Globus pallidus (tissue), 1 donor: ENCODE data around the gene KCMF1.

Source experiments
- DNase-seq: peaks from one replicate; pipeline ENCODE4 v3.0.0-alpha.2; 2015; ENCODE audit warnings: low spot score

The KCMF1 gene

DNA sequence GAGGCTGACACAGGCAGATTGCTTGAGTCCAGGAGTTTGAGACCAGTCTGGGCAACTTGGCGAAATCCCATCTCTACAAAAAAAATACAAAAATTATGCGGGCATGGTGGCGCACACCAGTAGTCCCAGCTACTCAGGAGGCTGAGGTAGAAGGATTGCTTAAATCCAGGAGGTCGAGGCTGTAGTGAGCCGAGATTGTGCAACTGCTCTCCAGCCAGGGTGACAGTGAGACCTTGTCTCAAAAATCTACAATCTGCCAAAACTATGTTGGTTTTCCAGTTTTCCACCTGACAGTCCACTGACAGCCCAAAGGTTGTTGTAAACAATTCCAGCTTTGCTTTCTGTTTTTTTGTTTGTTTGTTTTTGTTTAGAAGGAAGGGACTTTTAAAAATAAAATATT lies 51.3 kb downstream of the KCMF1 start:
- no peak for DNase-seq

DNA sequence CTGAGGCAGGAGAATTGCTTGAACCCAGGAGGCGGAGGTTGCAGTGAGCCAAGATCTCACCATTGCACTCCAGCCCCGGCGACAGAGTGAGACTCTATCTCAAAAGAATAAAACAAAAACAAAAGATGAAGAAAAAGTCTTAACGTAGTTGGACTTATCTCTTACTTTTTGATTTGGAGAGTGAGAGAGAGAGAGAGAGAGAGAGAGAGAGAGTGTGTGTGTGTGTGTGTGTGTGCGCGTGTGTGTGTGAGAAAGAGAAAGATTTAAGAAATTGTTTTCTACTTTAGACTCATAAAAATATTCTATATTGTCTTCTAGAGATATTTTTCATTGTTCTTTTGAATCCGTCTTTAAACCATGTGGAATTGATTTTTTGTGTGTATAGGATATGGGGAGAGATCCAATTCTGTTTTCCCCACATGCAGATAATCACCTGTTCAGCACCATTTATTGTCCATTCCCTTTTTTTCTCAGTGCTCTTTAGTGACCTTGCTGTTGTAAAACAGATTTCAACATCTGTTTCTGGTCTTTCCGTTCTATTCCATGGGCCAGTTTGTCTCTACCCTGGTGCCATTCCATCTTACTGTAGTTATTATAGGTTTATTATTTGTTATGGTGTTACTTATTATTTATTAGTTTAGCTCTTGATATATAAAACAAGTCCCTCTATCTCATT lies 53.5 kb downstream of the KCMF1 start:
- no peak for DNase-seq

DNA sequence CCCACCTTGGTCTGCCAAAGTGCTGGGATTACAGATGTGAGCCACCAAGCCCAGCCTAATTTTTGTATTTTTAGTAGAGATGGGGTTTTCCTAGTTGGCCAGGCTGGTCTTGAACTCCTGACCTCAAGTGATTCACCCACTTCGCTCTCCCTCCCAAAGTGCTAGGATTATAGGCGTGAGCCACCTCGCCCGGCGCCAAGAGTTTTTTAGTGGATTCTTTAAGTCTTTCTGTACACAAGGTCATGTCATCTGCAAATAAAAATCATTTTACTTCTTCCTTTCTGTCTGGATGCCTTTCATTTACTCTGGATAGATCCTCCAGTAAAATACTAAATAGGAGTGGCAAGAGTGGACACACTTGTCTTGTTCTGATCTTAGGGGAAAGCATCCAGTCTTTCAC lies 61.7 kb downstream of the KCMF1 start:
- no peak for DNase-seq

DNA sequence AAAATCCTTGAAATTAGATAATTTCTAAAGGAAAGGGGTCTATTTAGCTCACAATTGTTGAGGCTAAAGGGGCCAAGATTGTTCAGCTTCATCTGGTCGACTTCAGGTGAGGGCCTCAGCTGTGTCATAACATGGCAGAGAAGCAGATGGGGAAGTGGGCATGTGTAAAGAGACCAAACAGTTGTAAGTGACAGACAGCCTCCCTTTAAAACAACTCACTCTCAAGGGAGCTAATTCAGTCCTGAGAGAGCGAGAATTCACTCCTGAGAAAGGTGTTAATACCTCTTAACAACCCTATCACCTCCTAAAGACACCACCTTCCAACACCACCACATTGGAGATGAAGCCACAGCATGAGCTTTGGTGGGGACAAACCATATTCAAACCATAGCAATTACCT lies 62.4 kb downstream of the KCMF1 start:
- DNase-seq: no peak

DNA sequence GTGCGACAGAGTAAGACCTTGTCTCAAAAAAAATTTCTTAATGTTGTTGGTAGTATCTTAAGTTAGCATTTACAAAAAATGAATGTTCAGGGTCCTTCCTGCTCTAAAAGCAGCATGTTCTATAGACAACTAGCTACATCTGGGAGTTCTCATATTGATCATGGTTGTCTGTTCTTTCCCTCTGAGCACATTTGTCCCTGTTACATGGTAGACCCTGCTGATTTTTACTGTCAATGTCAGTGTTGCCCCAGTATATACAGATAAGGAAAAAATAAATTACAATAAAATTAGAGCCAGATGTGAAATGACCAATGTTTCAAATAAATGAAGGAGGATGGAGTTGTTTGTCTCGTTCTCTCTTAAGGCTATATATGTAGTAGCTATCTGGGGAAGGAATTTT lies 63.2 kb downstream of the KCMF1 start:
- DNase-seq: no peak

DNA sequence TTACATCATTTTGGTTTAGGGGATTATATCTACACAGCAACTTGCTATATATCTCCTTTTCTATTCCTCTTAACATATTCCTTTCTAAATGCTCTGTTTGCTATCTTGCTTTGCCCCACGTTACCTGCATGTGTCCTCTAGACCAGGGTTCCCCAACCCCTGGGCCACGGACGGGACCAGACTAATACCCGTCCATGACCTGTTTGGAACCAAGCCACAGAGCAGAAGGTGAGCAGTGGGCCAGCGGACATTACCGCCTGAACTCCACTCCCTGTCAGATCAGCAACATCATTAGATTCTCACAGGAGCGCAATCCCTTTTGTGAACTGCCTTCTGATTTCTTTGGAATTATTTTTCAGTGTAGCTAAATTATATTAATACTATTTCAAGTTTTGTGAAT lies 66.7 kb downstream of the KCMF1 start:
- DNase-seq: no peak

DNA sequence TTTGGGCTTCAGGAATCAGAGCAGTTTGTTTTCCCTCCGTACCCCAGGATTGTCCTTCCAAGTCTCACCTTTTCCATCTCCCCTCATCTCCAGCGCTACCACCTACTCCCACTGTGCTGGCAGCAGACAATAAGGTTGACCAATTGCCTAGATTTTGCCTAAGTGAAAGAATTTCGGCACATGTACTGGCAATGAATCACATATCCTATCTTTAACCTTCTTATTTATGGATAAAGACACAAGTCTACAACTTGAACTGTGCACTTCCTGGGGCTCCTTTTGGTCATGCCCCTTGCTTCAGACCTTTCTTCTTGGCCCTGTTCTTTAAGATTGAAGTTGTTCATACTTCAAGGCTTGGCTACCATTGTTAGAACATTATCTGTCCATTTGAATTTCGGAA lies 71.4 kb downstream of the KCMF1 start:
- no peak for DNase-seq

DNA sequence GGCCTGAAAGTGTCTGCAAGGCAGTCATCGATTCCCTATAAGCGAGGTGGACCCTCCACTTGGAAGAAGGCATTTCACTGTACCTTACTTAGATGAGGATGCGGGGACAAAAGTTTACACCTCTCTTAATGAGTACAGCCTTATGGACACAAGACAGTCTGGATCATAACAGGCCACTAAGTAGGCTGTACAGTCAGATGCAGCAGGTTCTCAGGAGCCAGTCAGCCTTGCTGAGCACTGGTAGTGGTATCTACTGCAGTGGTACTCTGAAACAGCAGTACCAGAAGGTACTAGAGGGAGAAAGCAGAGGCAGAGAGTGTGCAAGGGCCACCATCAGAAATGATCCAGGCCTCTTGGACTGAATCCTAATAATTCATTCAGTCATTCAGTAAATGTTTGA lies 77.6 kb downstream of the KCMF1 start:
- no peak for DNase-seq

DNA sequence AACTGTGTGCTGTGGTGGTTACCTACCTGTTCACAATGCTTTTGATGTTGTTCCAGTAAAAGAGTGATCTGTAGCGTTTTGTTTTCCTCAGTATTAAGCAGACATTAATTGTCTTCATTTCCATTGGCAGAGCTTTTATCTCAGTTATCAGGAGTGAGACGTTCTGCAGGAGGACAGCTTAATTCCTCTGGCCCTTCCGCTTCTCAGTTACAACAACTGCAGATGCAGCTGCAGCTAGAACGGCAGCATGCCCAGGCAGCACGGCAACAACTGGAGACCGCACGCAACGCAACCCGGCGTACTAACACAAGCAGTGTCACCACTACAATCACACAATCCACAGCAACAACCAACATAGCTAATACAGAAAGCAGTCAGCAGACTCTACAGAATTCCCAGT lies 78.3 kb downstream of the KCMF1 start:
- DNase-seq: no peak

DNA sequence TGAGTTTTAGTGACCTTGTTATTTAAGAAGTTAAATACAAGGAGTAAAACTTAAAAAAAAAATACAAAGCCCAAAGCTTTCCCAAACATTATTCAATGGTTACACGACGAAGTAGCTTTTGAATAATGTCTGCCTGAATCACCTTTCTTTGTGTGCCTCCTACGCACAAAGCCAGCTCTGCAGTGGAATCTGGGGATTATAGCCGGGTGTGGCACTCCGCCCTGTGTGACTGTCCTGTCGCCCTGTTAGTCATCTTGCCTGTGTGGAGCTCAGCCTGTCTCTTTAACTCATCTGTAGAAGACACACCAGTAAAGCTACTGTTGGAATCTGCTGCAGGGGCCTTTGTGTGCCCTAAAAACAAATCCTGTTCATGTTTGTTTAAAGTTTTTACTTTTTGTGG lies 82.8 kb downstream of the KCMF1 start:
- no peak for DNase-seq

DNA sequence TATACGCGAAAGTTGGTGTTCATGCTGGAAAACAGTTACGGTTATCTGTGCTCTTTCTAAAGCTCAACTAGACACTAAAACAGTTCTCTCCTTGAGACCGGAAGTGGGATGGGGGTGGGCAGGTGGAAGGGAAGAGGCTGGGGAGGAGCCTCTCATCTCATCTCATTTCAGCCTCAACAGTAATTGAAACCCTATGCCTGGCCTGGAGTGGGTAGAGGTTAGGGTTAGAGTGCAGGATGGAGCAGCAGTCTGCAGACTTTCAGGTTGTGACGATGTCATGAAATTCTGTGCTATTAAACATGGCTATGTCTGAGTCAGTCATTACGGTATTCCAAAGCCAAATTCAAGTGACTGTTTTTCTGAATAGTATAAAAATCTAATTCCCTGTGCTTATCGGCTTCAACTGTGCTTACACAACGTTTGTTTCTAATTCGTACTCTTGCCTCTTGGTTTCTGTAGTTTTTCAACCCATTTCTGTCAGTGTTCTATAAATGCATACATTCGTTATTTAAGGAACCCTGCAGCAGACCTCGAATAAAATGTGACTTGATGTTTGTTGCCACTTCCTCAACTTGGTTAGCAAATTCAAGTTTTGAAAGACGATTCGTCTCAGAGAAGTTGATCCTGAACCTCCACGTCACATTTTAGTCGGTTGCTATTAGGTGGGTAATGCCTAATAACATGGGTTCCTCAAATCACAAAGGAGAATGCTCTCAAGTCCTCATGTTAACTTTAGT lies 86.4 kb downstream of the KCMF1 start:
- no peak for DNase-seq

DNA sequence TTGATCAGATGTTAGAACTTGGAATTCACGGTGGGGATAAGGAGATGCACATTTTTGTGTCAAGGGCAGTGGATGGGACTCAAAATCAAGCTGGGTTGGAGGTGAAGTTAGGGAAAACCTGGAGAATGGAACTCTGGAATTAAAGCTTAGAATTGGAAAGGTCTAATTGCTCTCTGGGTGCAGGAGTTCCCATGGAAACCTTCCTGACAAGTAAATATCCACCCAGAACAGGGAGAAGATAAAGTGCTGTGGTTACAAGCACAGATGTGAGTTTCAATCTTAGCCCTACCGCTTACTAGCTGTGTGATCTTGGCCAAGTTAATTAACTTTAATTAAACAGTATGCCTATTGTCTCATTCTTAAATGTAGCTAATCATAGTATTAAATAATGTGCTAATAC lies 90.9 kb downstream of the KCMF1 start:
- no peak for DNase-seq

DNA sequence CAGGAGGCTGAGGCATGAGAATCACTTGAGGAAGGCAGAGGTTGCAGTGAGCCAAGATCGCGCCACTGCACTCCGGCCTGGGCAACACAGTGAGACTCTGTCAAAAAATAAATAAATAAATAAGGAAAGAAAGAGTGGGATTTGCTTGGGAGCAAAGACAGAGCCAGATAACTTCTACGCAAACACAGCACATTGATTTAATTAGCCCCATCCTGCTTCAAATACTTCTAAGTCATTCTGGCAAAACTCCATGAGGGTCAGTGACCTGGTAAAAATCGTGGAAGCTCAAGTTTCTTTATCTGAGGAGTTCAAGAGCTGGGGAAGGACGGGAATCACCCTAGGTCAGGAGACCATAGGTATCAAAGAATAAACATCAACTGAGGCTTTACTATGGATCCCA lies 91.6 kb downstream of the KCMF1 start:
- no peak for DNase-seq

DNA sequence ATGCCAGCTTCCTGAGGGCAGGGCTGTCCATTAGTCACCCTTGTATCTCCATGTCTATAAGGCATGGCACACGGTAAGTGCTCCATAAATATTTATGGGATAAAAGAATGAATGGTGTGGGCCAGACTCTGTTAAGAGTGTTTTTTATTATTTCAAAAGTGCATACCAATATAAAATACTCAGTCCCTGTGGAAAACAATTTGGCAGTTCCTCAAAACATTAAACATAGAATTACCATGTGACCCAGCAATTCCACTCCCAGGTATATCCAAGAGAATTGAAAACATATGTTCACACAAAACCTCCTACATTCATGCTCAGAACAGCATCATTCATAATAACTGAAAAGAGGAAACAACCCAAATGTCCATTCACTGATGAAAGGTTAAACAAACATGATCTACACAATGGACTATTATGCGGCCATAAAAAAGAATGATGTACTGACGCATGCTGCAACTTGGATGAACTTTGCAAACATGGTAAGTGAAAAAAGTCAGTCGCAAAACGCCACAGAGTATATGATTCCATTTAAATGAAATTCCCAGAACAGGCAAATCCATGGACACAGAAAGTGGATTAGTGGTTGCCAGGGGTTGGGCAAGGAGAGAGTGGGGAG lies 93.1 kb downstream of the KCMF1 start:
- no peak for DNase-seq

DNA sequence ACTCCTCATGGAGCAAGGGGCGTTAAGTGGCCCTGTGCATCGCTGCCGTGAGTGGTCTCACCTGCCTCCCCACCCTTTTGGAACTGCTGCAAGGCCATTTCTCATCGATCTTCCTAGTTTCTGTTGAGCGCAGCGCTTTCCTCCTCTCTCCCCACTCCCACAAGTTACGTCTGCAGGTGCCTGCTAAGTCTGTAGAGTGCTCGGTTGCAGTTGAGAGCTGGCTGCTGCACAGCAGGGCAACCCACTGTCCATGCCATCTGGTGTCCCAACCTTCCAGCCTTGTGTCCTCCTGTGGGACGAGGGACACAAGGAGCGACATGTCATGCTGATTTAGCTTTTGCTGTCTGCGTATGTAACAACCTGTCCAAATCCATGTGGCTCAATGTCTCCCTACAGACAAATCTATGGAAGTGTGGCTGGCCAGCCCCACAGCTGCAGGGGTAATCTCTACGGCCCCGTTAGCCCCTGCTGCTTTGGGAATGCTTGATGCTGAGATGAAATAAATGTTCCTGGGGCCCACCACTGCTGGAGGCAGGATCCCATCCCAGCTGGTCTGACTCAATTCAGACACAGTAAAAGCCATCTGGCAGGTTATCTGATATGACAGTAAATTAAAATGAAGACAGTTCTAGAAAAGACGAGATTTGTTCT lies 94.1 kb downstream of the KCMF1 start:
- DNase-seq: no peak

DNA sequence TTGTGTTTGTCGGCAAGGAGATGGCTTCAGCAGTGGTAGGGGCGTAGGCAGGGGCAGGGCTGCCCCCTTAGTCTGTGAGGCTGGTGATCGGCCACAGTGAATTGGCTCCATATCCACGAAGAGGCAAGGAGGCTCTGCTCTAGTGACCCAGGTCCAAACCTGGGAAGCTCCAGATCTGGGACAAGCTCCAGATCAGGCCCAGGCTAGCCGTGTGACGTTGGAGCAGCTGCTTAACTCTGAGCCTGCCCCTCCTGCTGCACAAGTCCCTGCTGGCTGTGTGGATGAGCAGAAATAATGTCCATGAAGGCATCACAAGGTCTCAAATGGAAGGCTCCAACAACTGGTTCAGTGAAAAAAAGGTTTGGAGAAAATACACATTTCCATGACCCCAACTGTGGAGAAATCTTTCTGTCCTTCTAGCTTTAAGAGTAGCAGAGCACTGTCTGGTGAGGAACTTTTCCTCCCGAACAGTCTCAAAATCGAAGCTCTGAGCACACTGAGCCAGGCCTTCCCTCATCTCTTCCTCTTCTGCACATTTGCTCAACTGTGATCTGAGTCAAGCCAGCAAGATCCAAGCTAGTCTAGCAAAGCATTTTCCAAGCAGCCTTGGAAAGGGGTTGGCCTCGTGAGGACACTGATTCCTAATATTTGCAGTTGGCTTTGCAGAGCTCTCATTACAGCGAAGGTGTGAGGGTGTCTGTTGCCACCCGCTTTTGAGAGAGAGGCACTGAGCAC lies 95.2 kb downstream of the KCMF1 start:
- no peak for DNase-seq

DNA sequence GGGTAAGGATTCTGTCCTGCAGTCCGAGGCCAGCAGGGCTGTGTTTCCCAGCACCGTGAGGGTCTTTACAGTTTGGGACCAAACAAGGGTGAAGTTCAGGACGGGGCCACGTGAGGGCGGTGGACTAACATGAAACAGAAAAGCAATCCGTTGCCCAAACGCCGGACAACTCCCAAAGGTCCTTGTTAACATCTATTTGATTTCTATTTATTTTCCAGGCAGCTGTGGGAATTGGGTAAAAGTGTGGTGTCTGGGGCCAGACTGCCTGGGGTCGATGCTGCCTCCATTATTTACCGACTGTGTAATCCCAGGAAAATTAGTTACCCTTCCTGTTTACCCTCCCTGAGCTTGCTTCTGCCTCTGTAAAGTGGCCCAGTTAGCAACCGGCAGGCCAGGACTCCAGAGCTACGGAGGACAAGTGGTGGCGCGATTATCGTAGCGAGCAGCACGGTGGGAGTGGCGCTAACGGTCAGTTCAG lies 96.0 kb downstream of the KCMF1 start:
- peak; percentile 53 for DNase-seq

DNA sequence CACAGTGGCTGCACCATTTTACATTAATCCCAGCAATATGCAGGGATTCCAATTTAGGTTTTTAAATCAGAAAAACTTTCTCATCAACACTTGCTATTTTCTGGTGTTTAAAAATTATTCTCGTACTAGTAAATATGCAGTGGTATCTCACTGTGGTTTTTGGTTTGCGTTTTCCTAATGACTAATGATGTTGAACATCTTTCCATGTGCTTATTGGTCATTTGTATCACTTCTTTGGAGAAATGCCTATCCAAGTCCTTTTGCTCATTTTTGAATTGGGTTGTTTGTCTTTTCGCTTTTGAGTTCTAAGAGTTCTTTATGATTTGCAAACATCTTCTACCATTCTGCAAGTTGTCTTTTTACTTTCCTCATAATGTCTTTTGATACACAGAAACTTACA lies 100.1 kb downstream of the KCMF1 start:
- no peak for DNase-seq

DNA sequence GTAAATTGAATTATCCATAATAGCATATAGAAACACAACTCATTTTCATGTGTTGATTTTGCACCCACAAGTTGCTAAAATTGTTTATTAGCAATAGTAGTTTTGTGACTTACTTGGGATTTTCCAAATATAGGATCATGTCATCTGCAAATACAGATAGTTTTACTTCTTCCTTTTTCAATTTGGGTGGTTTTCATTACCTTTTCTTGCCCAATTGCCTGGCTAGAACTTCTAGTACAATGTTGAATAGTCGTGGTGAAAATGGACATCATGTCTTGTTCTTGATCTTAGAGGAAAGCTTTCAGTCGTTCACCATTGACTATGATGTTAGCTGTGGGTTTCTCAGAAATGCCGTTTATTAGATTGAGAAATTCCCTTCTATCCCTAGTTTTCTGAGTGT lies 102.1 kb downstream of the KCMF1 start:
- DNase-seq: no peak

DNA sequence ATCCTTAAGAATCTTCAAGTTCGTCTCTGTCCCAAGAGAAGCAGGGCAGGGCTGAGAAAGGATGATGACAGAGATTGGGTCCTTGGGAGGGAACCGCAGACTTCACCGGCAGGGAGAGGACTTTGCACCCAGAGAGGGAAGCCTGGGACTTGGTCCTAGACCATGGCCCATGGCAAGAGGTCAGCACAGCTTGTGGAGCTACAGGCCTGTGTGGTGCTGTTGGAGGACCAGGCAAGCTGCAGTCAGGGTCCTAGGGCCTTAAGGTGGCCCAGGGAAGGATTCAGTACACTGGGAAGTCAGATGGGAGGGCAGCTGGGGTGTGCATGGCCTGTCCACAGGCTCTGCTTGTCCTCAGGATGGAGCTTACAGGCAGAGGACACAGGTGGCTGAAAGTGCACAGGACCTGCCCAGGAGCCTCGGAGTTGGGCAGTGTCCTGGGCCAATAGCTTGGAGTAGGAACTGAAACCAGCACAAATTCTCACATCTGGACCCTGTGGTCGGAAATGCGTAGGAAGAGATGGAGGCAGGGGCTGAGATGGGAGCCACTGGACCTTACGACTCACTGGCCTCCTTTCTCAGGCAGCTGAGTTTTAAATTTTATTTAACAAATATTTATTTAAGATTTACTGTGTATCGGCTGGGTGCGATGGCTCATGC lies 105.8 kb downstream of the KCMF1 start:
- DNase-seq: no peak

DNA sequence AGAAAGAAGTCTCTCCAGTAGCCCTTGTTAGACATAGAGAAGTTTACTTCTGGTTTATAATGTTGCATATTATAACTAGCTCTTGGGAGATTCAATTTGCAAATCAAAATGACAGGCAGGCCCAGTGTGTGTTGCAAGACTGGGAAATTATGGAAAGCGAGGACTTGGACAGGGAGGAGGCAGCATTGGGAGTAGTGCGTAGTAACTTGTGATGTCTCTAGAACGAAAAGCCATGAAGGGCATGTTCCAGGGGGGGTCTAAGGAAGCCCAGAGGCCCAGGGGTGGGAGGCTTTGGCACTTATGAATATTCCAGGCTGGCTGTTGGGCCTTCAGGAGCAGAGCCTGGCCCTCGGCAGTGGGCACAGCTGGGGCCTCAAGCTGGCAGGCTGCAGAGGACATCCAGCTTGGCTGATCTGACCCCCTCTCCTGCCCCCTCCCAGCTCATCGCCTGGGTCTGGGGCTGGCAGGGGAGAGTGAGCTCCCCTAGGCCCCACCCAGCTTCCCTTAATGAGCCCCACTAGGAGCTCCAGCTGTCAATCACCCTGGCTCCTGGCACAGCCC lies 107.0 kb downstream of the KCMF1 start:
- DNase-seq: no peak
